GM13977 (cell line): ENCODE results near the gene SETD4.
"Not testable (repeated sequence)": the region's sequence is repeated elsewhere in the genome, so short reads cannot be mapped to it uniquely, and the experiment has no call there.

Experiments used
- DNase-seq: peaks from one replicate; pipeline ENCODE4 v3.0.0; 2012; ENCODE audit warnings: low spot score
- in situ Hi-C: fragments of 300-500 bp; cut with MboI; formaldehyde crosslinking; loops from one replicate; pipeline ENCODE4 v1.12.0; 2022; ENCODE audit warnings: low sequenced_read_pairs, low pct_unique_long_range_greater_than_20kb, mixed read lengths, inconsistent platforms; ENCODE audit not compliant: unreplicated experiment
- TF ChIP-seq, protein P1 (sequence below): IDR thresholded peaks from 2 replicates; pipeline ENCODE4 v1.5.1; 2012; ENCODE audit warnings: mild to moderate bottlenecking, control low read depth; ENCODE audit not compliant: insufficient read depth; ENCODE audit errors: extremely low read depth, missing control alignments

The SETD4 gene

DNA sequence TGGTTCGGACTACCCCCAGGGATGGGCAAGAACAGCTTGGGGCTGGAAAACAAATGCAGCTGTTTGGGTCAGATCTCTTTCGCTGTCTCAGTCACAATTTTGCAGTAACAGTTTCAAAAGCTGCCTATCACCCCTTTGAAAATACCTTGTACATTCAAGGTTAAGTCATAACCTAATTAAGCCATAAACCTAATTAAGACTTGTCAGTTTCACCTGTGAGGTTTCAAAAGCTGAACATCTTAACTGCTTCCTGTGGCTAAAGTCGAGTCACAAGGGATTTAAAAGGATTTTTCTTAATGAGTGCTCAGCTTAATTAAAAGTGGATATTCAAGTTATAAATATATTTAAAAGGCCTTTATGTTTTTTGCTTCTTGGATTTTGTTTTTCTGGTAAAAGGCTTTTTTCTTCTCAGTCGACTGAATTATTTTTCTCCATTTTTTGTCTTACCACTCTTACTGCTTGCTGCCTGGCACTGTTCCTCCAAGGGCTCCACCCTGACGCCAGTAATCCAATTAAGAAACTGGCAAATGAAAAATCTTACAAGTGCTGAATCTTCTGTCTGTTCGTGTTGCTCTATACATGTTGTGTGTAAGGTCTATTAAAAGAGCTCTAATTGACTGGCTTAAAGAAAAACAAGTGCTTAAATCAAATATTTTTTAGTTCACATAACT lies 40.8 kb upstream of the SETD4 start:
- in situ Hi-C loops, result no loop called here
- TF ChIP-seq, protein P1, sequence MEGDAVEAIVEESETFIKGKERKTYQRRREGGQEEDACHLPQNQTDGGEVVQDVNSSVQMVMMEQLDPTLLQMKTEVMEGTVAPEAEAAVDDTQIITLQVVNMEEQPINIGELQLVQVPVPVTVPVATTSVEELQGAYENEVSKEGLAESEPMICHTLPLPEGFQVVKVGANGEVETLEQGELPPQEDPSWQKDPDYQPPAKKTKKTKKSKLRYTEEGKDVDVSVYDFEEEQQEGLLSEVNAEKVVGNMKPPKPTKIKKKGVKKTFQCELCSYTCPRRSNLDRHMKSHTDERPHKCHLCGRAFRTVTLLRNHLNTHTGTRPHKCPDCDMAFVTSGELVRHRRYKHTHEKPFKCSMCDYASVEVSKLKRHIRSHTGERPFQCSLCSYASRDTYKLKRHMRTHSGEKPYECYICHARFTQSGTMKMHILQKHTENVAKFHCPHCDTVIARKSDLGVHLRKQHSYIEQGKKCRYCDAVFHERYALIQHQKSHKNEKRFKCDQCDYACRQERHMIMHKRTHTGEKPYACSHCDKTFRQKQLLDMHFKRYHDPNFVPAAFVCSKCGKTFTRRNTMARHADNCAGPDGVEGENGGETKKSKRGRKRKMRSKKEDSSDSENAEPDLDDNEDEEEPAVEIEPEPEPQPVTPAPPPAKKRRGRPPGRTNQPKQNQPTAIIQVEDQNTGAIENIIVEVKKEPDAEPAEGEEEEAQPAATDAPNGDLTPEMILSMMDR, result no peak
- no peak for DNase-seq

DNA sequence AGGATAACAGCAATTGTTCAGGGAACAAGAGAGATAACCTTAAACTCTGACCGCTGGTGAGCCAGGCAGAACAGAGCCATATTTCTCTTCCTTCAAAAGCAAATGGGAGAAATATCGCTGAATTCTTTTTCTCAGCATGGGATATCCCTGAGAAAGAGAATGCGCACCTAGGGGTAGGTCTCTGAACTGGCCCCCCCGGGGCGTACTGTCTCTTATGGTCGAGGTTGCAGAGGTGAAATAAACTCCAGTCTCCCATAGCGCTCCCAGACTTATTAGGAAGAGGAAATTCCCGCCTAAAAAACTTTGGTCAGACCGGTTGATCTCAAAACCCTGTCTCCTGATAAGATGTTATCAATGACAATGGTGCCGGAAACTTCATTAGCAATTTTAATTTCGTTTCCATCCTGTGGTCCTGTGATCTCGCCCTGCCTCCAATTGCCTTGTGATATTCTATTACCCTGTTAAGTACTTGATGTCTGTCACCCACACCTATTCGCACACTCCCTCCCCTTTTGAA lies 39.4 kb upstream of the SETD4 start:
- in situ Hi-C loops, DNase-seq: not testable (repeated sequence)

DNA sequence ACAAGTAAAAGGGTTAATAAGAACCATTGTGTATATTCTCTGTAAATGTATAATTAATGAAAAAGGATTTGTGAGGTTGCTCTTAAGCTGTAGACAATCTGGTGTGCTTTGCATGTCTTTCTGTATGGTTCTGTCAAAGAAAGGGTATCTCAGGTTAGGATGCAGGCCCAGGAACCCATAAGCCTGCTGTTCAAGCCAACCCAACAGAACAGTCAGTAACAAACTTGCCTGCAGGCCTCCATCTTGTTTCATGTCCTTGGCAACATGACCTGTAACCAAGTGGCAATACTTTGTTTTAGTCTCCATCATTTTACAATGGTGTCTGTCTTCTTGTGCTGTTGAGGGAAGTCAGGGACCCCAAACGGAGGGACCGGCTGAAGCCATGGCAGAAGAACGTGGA lies 38.7 kb upstream of the SETD4 start:
- TF ChIP-seq, protein P1, result no peak
- in situ Hi-C loops, result no loop called here
- no peak for DNase-seq

DNA sequence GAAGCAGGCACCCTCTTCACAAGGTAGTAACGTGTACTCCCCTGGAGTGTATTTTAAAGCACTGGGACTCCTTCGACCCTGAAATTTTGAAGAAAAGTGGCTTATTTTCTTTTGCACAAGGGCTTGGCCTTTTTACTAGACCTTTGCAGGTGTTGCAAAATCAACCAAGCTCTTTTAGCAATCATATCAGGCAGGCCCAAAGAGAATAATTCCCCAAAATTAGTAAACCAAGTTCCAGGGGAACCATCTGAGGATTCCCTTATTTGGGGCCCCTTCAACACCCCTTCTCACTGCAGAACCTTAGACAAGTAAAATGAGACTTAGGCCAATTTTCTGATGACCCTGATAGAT lies 37.8 kb upstream of the SETD4 start:
- in situ Hi-C loops, result no loop called here
- TF ChIP-seq, protein P1, result no peak
- DNase-seq, result no peak

DNA sequence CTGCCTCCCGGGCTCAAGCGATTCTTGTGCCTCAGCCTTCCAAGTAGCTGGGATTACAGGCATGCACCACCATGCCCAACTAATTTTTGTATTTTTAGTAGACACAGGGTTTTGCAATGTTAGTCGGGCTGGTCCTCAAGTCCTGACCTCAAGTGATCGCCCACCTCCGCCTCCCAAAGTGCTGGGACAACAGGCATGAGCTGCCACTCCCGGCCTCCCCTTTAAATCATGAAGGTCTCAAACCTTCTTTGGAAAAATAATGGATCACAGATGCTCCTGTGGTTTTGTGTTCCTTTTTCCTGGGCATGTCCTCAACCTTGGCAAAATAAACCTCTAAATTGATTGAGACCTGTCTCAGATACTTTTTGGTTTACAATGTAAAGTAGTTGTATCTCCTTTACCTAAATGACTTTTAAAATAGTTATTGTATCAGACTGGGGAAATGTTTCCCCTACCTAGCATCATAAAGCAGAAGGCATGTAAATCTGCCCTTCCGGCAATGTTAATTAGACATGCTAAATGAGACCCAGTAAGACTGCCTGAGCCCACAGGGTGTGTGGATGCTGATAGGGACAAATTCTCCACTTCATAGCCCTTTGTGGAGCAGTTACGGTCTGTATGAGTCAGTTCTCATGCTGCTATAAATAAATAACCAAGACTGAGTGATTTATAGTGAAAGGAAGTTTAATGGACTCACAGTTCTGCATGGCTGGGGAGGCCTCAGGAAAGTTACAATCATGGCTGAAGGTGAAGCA lies 37.3 kb upstream of the SETD4 start:
- in situ Hi-C loops, result no loop called here
- TF ChIP-seq, protein P1, result no peak
- DNase-seq, result peak; percentile 38

DNA sequence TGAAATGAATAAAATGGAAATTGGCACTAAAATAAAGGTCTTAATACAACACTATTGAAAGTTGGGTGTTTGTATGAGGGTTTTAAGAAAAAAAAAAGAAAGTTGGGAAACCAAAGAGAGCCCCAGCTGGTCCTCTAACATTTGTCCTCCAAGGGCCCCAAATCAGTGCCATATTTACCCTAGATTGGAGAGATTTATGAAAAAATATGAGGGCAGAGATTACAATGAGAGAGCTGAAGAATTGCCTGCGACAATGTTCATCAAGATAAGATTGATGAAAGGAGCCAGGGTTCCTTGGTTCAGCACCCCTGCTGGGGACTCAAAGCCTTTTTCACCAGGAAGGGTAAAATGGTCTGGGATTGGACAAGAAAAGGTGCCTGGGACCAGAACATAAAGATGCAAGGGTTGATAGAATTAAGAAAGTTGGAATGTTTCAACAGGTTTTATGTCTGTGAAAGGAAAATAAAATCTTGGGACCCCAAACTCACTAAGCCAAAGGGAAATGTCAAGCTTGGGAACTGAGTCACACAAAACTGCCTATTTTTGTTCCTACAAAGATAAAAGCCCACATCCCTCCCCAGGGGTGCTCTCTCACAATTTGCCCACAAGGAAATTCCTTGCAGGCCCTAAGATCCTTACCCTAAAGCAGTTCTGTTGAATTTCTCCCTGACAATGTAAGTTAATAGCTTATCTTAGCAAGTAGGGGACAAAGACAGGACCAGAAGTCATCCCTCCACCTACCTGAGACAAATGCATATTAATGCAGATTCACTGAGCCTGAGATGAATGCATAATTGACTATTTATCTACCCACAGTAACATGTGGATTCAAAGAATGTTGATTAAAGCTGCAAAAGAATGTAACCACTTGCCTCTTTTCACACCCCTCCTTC lies 36.3 kb upstream of the SETD4 start:
- in situ Hi-C loops, result no loop called here
- TF ChIP-seq, protein P1, result no peak
- no peak for DNase-seq
